Measurements from ENCODE around the gene PLA2G4D.

The PLA2G4D gene

GRCh38 chr15:42102646-42103235 lies 8.4 kb upstream of the PLA2G4D start:
- Histone ChIP-seq H3K14ac (ENCODE audit: low read length in 2 of 2) (no peak overlapping the region), H4K8ac (ENCODE audit: low read length) (no peak overlapping the region), H3K79me1 (replicated peaks; ENCODE audit: low read length, poor library complexity, severe bottlenecking) (no peaks in the 10 kb centered on the region), H2BK120ac (ENCODE audit: low read depth, low read length) (no peak overlapping the region), H3K27ac (ENCODE audit: low read length, poor library complexity, severe bottlenecking) (no peak overlapping the region), H3K27me3 (ENCODE audit: control insufficient read depth in 1 of 2, insufficient read depth in 1 of 2, low read length in 2 of 2) (peaks cover 0 to 13% of the 10 kb centered on the region in 2 experiments), H3K18ac (ENCODE audit: low read depth in 1 of 2, low read length in 2 of 2) (peak overlapping the region in 1 of 2 experiments; percentile 1), H3K4me2 (ENCODE audit: low read length, poor library complexity, severe bottlenecking) (no peak overlapping the region), H2AFZ (ENCODE audit: low read depth, low read length) (no peak overlapping the region), H2BK15ac (ENCODE audit: low read depth, poor library complexity, severe bottlenecking) (no peak overlapping the region), H3K4ac (ENCODE audit: low read depth in 1 of 2, low read length in 2 of 2) (no peak overlapping the region), H3K4me1 (ENCODE audit: control insufficient read depth, insufficient read depth, low read depth, low read length) (peaks cover 6% of the 10 kb centered on the region), H3K4me3 (ENCODE audit: insufficient read depth in 1 of 2, low read depth in 1 of 2, low read length in 2 of 2) (no peak overlapping the region), H2BK5ac (ENCODE audit: low read depth, low read length, poor library complexity, severe bottlenecking) (no peak overlapping the region), H3K23ac (ENCODE audit: low read length in 2 of 2) (no peak overlapping the region), H2BK12ac (ENCODE audit: low read length in 2 of 2) (no peak overlapping the region), H3K36me3 (ENCODE audit: control insufficient read depth in 1 of 2, insufficient read depth in 2 of 2, low read depth in 1 of 2, low read length in 2 of 2) (no peaks in the 10 kb centered on the region), H3K9ac (ENCODE audit: low read length) (no peak overlapping the region), H4K91ac (ENCODE audit: low read length) (no peak overlapping the region), H2AK5ac (ENCODE audit: low read length, severe bottlenecking) (no peak overlapping the region), H3K9me3 (ENCODE audit: control insufficient read depth, low read length) (no peaks in the 10 kb centered on the region)
- WGBS = 50% methylated on average over 2 of the region's 6 CpGs
- DNase-seq = peak; percentile 25

GRCh38 chr15:42101861-42102260 lies 7.5 kb upstream of the PLA2G4D start:
- Histone ChIP-seq H2AFZ (ENCODE audit: low read depth, low read length) (no peak overlapping the region), H2BK5ac (ENCODE audit: low read depth, low read length, poor library complexity, severe bottlenecking) (no peak overlapping the region), H2BK15ac (ENCODE audit: low read depth, poor library complexity, severe bottlenecking) (no peak overlapping the region), H3K79me1 (replicated peaks; ENCODE audit: low read length, poor library complexity, severe bottlenecking) (no peaks in the 10 kb centered on the region), H2BK120ac (ENCODE audit: low read depth, low read length) (no peak overlapping the region), H3K4me2 (ENCODE audit: low read length, poor library complexity, severe bottlenecking) (no peak overlapping the region), H2AK5ac (ENCODE audit: low read length, severe bottlenecking) (no peak overlapping the region), H2BK12ac (ENCODE audit: low read length in 2 of 2) (no peak overlapping the region), H3K18ac (ENCODE audit: low read depth in 1 of 2, low read length in 2 of 2) (no peak overlapping the region), H3K14ac (ENCODE audit: low read length in 2 of 2) (no peak overlapping the region), H3K36me3 (ENCODE audit: control insufficient read depth in 1 of 2, insufficient read depth in 2 of 2, low read depth in 1 of 2, low read length in 2 of 2) (no peaks in the 10 kb centered on the region), H4K91ac (ENCODE audit: low read length) (no peak overlapping the region), H3K4ac (ENCODE audit: low read depth in 1 of 2, low read length in 2 of 2) (no peak overlapping the region), H3K4me3 (ENCODE audit: insufficient read depth in 1 of 2, low read depth in 1 of 2, low read length in 2 of 2) (no peak overlapping the region), H3K9ac (ENCODE audit: low read length) (no peak overlapping the region), H3K27ac (ENCODE audit: low read length, poor library complexity, severe bottlenecking) (no peak overlapping the region), H3K4me1 (ENCODE audit: control insufficient read depth, insufficient read depth, low read depth, low read length) (peaks cover 6% of the 10 kb centered on the region), H3K23ac (ENCODE audit: low read length in 2 of 2) (no peak overlapping the region), H3K9me3 (ENCODE audit: control insufficient read depth, low read length) (no peaks in the 10 kb centered on the region), H4K8ac (ENCODE audit: low read length) (no peak overlapping the region), H3K27me3 (ENCODE audit: control insufficient read depth in 1 of 2, insufficient read depth in 1 of 2, low read length in 2 of 2) (peaks cover 2 to 17% of the 10 kb centered on the region in 2 experiments)
- DNase-seq = peak; percentile 26
- WGBS = no CpG with 5 or more reads among the region's 1 CpG

DNA sequence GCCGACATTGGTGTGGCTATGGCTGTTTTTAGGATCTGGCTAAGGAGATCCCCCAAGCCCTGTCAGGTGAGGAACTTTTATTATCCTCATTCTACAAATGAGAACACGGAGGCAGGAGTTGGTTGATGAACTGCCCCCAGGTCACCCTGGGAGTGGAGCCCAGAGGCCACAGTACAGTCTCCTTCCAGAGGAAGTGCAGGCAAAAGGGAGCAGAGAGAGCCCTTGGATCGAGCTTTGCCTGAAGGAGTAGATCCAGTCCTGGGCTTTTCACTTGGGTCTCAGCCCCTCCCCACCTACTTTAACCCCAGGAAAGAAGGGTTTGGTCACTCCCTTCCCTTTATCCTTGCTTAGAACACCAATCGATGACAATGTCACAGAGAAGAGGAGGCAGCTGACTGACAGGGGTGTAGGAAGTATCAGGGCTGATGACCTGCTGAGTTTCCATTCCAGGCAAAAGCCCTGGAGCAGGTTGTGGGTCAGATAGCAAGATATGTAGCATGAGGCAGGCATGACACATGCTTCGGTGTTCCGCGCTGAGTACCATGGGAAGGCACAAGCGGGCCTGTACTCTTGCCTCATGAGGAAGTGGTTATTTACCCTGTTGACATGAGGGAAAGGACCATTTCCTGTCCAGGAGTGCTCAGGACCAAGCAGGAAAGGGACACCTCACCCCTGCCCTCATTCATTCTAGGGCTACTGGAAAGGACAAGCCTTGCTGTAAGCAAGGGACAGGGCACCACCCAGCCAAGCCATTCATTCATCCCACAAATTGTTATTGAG lies 5.8 kb upstream of the PLA2G4D start:
- 69% methylated on average over 8 of the region's 8 CpGs for WGBS
- H2BK15ac ChIP-seq (ENCODE audit: low read depth, poor library complexity, severe bottlenecking) = no peak overlapping the region
- H3K9ac ChIP-seq (ENCODE audit: low read length) = no peak overlapping the region
- no peak overlapping the region for H2BK120ac ChIP-seq (ENCODE audit: low read depth, low read length)
- H3K14ac ChIP-seq (ENCODE audit: low read length in 2 of 2) = no peak overlapping the region
- H3K79me1 ChIP-seq (replicated peaks; ENCODE audit: low read length, poor library complexity, severe bottlenecking) = no peaks in the 10 kb centered on the region
- no peak overlapping the region for H4K8ac ChIP-seq (ENCODE audit: low read length)
- H3K36me3 ChIP-seq (ENCODE audit: control insufficient read depth in 1 of 2, insufficient read depth in 2 of 2, low read depth in 1 of 2, low read length in 2 of 2) = no peaks in the 10 kb centered on the region
- no peaks in the 10 kb centered on the region for H3K9me3 ChIP-seq (ENCODE audit: control insufficient read depth, low read length)
- H3K4ac ChIP-seq (ENCODE audit: low read depth in 1 of 2, low read length in 2 of 2) = no peak overlapping the region
- H2BK5ac ChIP-seq (ENCODE audit: low read depth, low read length, poor library complexity, severe bottlenecking) = no peak overlapping the region
- no peak overlapping the region for H3K4me2 ChIP-seq (ENCODE audit: low read length, poor library complexity, severe bottlenecking)
- no peak overlapping the region for H2BK12ac ChIP-seq (ENCODE audit: low read length in 2 of 2)
- no peak overlapping the region for H3K23ac ChIP-seq (ENCODE audit: low read length in 2 of 2)
- peaks cover 6% of the 10 kb centered on the region for H3K4me1 ChIP-seq (ENCODE audit: control insufficient read depth, insufficient read depth, low read depth, low read length)
- peak overlapping the region; percentile 16 for H2AFZ ChIP-seq (ENCODE audit: low read depth, low read length)
- H3K27ac ChIP-seq (ENCODE audit: low read length, poor library complexity, severe bottlenecking) = no peak overlapping the region
- no peak overlapping the region for H3K18ac ChIP-seq (ENCODE audit: low read depth in 1 of 2, low read length in 2 of 2)
- DNase-seq = peak; percentile 46
- no peak overlapping the region for H3K4me3 ChIP-seq (ENCODE audit: insufficient read depth in 1 of 2, low read depth in 1 of 2, low read length in 2 of 2)
- H3K27me3 ChIP-seq (ENCODE audit: control insufficient read depth in 1 of 2, insufficient read depth in 1 of 2, low read length in 2 of 2) = peaks cover 4 to 30% of the 10 kb centered on the region in 2 experiments
- no peak overlapping the region for H2AK5ac ChIP-seq (ENCODE audit: low read length, severe bottlenecking)
- H4K91ac ChIP-seq (ENCODE audit: low read length) = no peak overlapping the region

DNA sequence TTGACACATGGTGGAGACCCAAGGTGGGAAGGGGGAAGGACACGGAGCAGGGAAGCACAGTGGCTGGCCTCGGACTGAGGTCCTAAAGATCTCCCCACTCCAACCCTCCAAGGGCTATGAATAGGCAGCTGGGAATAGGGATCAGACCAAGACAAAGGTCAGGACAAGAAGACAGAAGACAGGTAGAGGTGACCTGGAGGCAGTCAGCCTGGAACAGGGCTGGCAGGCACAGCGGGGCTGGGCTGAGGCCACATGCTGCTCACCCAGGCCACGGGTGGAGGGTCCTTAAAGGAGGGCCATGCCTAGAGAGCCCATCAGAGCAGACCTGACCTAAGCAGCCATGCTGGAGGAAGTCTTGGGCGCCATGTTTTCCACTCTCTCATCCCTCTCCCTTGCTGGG lies 2.7 kb upstream of the PLA2G4D start:
- H2BK120ac ChIP-seq (ENCODE audit: low read depth, low read length) = no peak overlapping the region
- no peak overlapping the region for H4K8ac ChIP-seq (ENCODE audit: low read length)
- H2BK12ac ChIP-seq (ENCODE audit: low read length in 2 of 2) = no peak overlapping the region
- no peaks in the 10 kb centered on the region for H3K79me1 ChIP-seq (replicated peaks; ENCODE audit: low read length, poor library complexity, severe bottlenecking)
- H3K4me2 ChIP-seq (ENCODE audit: low read length, poor library complexity, severe bottlenecking) = no peak overlapping the region
- no peak overlapping the region for H2AFZ ChIP-seq (ENCODE audit: low read depth, low read length)
- H3K4me3 ChIP-seq (ENCODE audit: insufficient read depth in 1 of 2, low read depth in 1 of 2, low read length in 2 of 2) = no peak overlapping the region
- H3K9me3 ChIP-seq (ENCODE audit: control insufficient read depth, low read length) = no peaks in the 10 kb centered on the region
- no peak overlapping the region for H4K91ac ChIP-seq (ENCODE audit: low read length)
- no peak overlapping the region for H3K9ac ChIP-seq (ENCODE audit: low read length)
- no peak overlapping the region for H3K23ac ChIP-seq (ENCODE audit: low read length in 2 of 2)
- H3K18ac ChIP-seq (ENCODE audit: low read depth in 1 of 2, low read length in 2 of 2) = no peak overlapping the region
- 74% methylated on average over 3 of the region's 5 CpGs for WGBS
- peaks cover 11 to 59% of the 10 kb centered on the region in 2 experiments for H3K27me3 ChIP-seq (ENCODE audit: control insufficient read depth in 1 of 2, insufficient read depth in 1 of 2, low read length in 2 of 2)
- no peak overlapping the region for H3K4ac ChIP-seq (ENCODE audit: low read depth in 1 of 2, low read length in 2 of 2)
- H3K4me1 ChIP-seq (ENCODE audit: control insufficient read depth, insufficient read depth, low read depth, low read length) = no peaks in the 10 kb centered on the region
- no peak for DNase-seq
- no peak overlapping the region for H3K14ac ChIP-seq (ENCODE audit: low read length in 2 of 2)
- H2BK15ac ChIP-seq (ENCODE audit: low read depth, poor library complexity, severe bottlenecking) = no peak overlapping the region
- H3K27ac ChIP-seq (ENCODE audit: low read length, poor library complexity, severe bottlenecking) = no peak overlapping the region
- H3K36me3 ChIP-seq (ENCODE audit: control insufficient read depth in 1 of 2, insufficient read depth in 2 of 2, low read depth in 1 of 2, low read length in 2 of 2) = no peaks in the 10 kb centered on the region
- H2BK5ac ChIP-seq (ENCODE audit: low read depth, low read length, poor library complexity, severe bottlenecking) = no peak overlapping the region
- no peak overlapping the region for H2AK5ac ChIP-seq (ENCODE audit: low read length, severe bottlenecking)
